HCT116 (cell line): ENCODE results near the gene NEK6. TPM values are rescaled to one million over a fixed set of nuclear protein-coding genes. Genes with fewer than 3 reads are reported as not detected.

Experiments used
- ATAC-seq: fragments of 200-7000 bp; cut with Tn5 transposase; 2 replicates; pipeline ENCODE4 v1.9.1; 2020; ENCODE audit warnings: mild to moderate bottlenecking, moderate library complexity
- BruUV-seq: library from RNA; stranded (reverse); fragments of 400-500 nt; replicated peaks from 2 replicates; lab custom pipeline; 2021; lab: Mats Ljungman, UMichigan
- CTCF ChIA-PET: fragments of 300-600 bp; sonication (Branson Sonifier 250); formaldehyde crosslinking; loops from one replicate; lab custom pipeline; 2021; ENCODE audit warnings: antibody characterized with exemption; lab: Charles Lee
- POLR2A ChIA-PET: fragments of 300-600, 350-600 bp; sonication (Branson Sonifier 250); formaldehyde crosslinking; loops from one replicate; lab custom pipeline; 2021; ENCODE audit warnings: antibody characterized with exemption; lab: Charles Lee
- RAD21 ChIA-PET, 2 experiments: fragments of 300-600 bp; sonication (Branson Sonifier 250); formaldehyde crosslinking; loops; one replicate each; lab custom pipeline; 2023; ENCODE audit warnings: low total read pairs in 2 of 2; ENCODE audit not compliant: uncharacterized antibody in 2 of 2, unreplicated experiment in 2 of 2, low non-redundant PET in 1 of 2; lab: Charles Lee
- DNase-seq: peaks from one replicate; pipeline ENCODE4 v3.0.0-alpha.2; 2010; ENCODE audit warnings: low read depth, low spot score
- H2AFZ ChIP-seq: fragments of 200-600 bp; shearing (Covaris generic), sonication (generic); 2 replicates; pipeline ENCODE4 v1.6.1; 2017; ENCODE audit warnings: low read depth, mixed run types, mixed read lengths, antibody characterized with exemption, low read length; ENCODE audit not compliant: poor library complexity, severe bottlenecking
- H3K27ac ChIP-seq: 2 replicates; pipeline ENCODE4 v1.5.1; 2012; ENCODE audit warnings: low read depth, low read length
- H3K27me3 ChIP-seq: fragments of 200-600 bp; sonication (generic); 2 replicates; pipeline ENCODE4 v1.6.1; 2016; ENCODE audit warnings: mixed run types, low read length, mixed read lengths; ENCODE audit not compliant: insufficient read depth
- H3K36me3 ChIP-seq, 2 experiments: fragments of 200-500 bp in 1 of 2; fragments of 200-600 bp in 1 of 2; sonication (Bioruptor generic) in 1 of 2; sonication (generic) in 1 of 2; 2 replicates each; pipeline versions ENCODE4 v1.5.1 to v1.6.1; 2014 to 2016; ENCODE audit warnings: low read length in 2 of 2, inconsistent platforms in 1 of 2, mixed read lengths in 1 of 2, mixed run types in 1 of 2; ENCODE audit not compliant: insufficient read depth in 2 of 2, control insufficient read depth in 1 of 2
- H3K4me1 ChIP-seq, 2 experiments: fragments of 200-600 bp in 1 of 2; sonication (generic) in 1 of 2; 2 replicates each; pipeline versions ENCODE4 v1.5.1 to v1.6.1; 2012 to 2017; ENCODE audit warnings: low read length in 2 of 2, inconsistent platforms in 1 of 2, mild to moderate bottlenecking in 1 of 2, mixed read lengths in 1 of 2, mixed run types in 1 of 2, moderate library complexity in 1 of 2; ENCODE audit not compliant: insufficient read depth in 2 of 2, control insufficient read depth in 1 of 2
- H3K4me2 ChIP-seq: fragments of 200-600 bp; sonication (generic); 2 replicates; pipeline ENCODE4 v1.6.1; 2017; ENCODE audit warnings: mixed run types, low read length, mixed read lengths
- H3K4me3 ChIP-seq, 2 experiments: fragments of 200-600 bp in 1 of 2; sonication (generic) in 1 of 2; replicated peaks in 1 of 2; 2 replicates each; pipeline ENCODE4 v1.5.1; 2011 to 2016; ENCODE audit warnings: low read length in 2 of 2, control low read depth in 1 of 2, low read depth in 1 of 2, mild to moderate bottlenecking in 1 of 2, mixed read lengths in 1 of 2, mixed run types in 1 of 2
- H3K79me2 ChIP-seq: fragments of 200-600 bp; sonication (generic); 2 replicates; pipeline ENCODE4 v1.6.1; 2017; ENCODE audit warnings: mild to moderate bottlenecking, mixed run types, low read length, moderate library complexity, mixed read lengths; ENCODE audit not compliant: insufficient read depth
- H3K9ac ChIP-seq: fragments of 200-600 bp; sonication (generic); 2 replicates; pipeline ENCODE4 v1.6.1; 2016; ENCODE audit warnings: low read length, mixed read lengths
- H3K9me2 ChIP-seq: fragments of 200-600 bp; sonication (generic), shearing (Covaris generic); 2 replicates; pipeline ENCODE4 v1.6.1; 2017; ENCODE audit warnings: mixed run types, mild to moderate bottlenecking, moderate library complexity; ENCODE audit not compliant: insufficient read depth
- H3K9me3 ChIP-seq, 2 experiments: fragments of 200-500 bp in 1 of 2; fragments of 200-600 bp in 1 of 2; sonication (Bioruptor generic) in 1 of 2; sonication (generic) in 1 of 2; 2 replicates each; pipeline ENCODE4 v1.6.1; 2014 to 2017; ENCODE audit warnings: low read length in 2 of 2, mixed read lengths in 2 of 2, inconsistent platforms in 1 of 2, low read depth in 1 of 2, mild to moderate bottlenecking in 1 of 2, mixed run types in 1 of 2, moderate library complexity in 1 of 2; ENCODE audit not compliant: control insufficient read depth in 1 of 2, insufficient read depth in 1 of 2
- H4K20me1 ChIP-seq: fragments of 200-600 bp; sonication (generic), shearing (Covaris generic); 2 replicates; pipeline ENCODE4 v1.6.1; 2017; ENCODE audit warnings: mixed run types, mild to moderate bottlenecking, moderate library complexity; ENCODE audit not compliant: insufficient read depth
- ATF3 ChIP-seq: IDR thresholded peaks from 2 replicates; pipeline ENCODE4 v1.6.1; 2012
- EGR1 ChIP-seq: IDR thresholded peaks from 2 replicates; pipeline ENCODE4 v1.6.1; 2012; ENCODE audit warnings: low read depth
- EZH2 ChIP-seq: fragments of 200-600 bp; sonication (generic); IDR thresholded peaks from 2 replicates; pipeline ENCODE4 v1.6.1; 2017; ENCODE audit warnings: antibody characterized with exemption, mixed run types
- EZH2phosphoT487 ChIP-seq: fragments of 200-600 bp; IDR thresholded peaks from 2 replicates; pipeline ENCODE4 v1.6.1; 2018; ENCODE audit warnings: antibody characterized with exemption, borderline replicate concordance
- FOSL1 ChIP-seq: IDR thresholded peaks from 2 replicates; pipeline ENCODE4 v1.6.1; 2012; ENCODE audit warnings: low read depth
- JUND ChIP-seq: IDR thresholded peaks from 2 replicates; pipeline ENCODE4 v1.6.1; 2012
- POLR2A ChIP-seq: IDR thresholded peaks from 2 replicates; pipeline ENCODE4 v1.7.0; 2011; ENCODE audit warnings: borderline replicate concordance; ENCODE audit not compliant: insufficient read depth, insufficient read length; ENCODE audit errors: extremely low read depth
- SRF ChIP-seq: IDR thresholded peaks from 2 replicates; pipeline ENCODE4 v1.6.1; 2012; ENCODE audit warnings: low read depth
- YY1 ChIP-seq: IDR thresholded peaks from 2 replicates; pipeline ENCODE4 v1.6.1; 2011; ENCODE audit warnings: low read length, low read depth, moderate library complexity, mild to moderate bottlenecking; ENCODE audit not compliant: insufficient replicate concordance; ENCODE audit errors: extremely low read depth
- ZNF274 ChIP-seq: fragments of 200-500 bp; sonication (Bioruptor generic); IDR thresholded peaks from 2 replicates; pipeline ENCODE4 v1.6.1; 2014; ENCODE audit warnings: mild to moderate bottlenecking, low read depth, low read length, inconsistent platforms
- intact Hi-C: fragments of 100-400 bp; cut with micrococcal nuclease; formaldehyde crosslinking; loops from 2 replicates; pipeline ENCODE4 v1.10.0; 2022
- total RNA-seq: library from RNA; stranded (reverse); gene quantifications from one replicate; pipeline ENCODE4 v1.2.1, GENCODE V29; 2021; ENCODE audit not compliant: unreplicated experiment
- TF ChIP-seq, protein P1 (sequence below): IDR thresholded peaks from 2 replicates; pipeline ENCODE4 v1.6.1; 2011; ENCODE audit warnings: mild to moderate bottlenecking, low read length, moderate library complexity; ENCODE audit not compliant: insufficient replicate concordance; ENCODE audit errors: extremely low read depth
- TF ChIP-seq, protein P2 (sequence below): IDR thresholded peaks from 2 replicates; pipeline ENCODE4 v1.6.1; 2012

The NEK6 gene
- total RNA-seq, 1 experiment from 2014 or later: 40.8 TPM

DNA sequence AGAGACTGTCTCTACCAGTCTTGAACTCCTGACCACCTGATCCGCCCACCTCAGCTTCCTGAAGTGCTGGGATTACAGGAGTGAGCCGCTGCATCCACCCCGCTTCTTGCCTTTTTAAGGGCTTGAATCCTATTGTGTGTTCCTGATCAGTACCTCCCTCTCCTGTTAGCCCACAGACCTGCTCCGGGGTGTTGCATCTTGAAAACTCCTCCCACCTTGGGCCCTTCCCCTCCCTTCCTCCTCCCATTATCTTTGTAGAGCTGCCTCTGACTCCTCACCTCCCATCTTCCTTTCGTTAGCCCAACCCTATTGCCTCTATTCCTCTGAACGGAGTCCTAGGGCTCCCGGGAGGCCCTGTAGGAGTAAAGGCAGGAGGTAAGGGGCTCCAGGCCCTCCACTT is 48.5 kb upstream of the NEK6 start:
- no peak for DNase-seq
- no peak overlapping the region for H3K4me2 ChIP-seq
- TF ChIP-seq POLR2A: no peak
- TF ChIP-seq JUND: no peak
- TF ChIP-seq FOSL1: no peak
- no peak for TF ChIP-seq EZH2phosphoT487
- no peak for TF ChIP-seq ATF3
- TF ChIP-seq, protein P1, sequence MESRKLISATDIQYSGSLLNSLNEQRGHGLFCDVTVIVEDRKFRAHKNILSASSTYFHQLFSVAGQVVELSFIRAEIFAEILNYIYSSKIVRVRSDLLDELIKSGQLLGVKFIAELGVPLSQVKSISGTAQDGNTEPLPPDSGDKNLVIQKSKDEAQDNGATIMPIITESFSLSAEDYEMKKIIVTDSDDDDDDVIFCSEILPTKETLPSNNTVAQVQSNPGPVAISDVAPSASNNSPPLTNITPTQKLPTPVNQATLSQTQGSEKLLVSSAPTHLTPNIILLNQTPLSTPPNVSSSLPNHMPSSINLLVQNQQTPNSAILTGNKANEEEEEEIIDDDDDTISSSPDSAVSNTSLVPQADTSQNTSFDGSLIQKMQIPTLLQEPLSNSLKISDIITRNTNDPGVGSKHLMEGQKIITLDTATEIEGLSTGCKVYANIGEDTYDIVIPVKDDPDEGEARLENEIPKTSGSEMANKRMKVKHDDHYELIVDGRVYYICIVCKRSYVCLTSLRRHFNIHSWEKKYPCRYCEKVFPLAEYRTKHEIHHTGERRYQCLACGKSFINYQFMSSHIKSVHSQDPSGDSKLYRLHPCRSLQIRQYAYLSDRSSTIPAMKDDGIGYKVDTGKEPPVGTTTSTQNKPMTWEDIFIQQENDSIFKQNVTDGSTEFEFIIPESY: no peak
- no peak for TF ChIP-seq SRF
- no peak for TF ChIP-seq YY1
- TF ChIP-seq EGR1: no peak
- TF ChIP-seq ZNF274: no peak
- TF ChIP-seq, protein P2, sequence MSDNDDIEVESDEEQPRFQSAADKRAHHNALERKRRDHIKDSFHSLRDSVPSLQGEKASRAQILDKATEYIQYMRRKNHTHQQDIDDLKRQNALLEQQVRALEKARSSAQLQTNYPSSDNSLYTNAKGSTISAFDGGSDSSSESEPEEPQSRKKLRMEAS: no peak
- no peak for TF ChIP-seq EZH2
- no peaks in the 10 kb centered on the region for H3K4me1 ChIP-seq
- no peaks in the 10 kb centered on the region for H4K20me1 ChIP-seq
- ChIA-PET POLR2A (no interaction called here), CTCF (no interaction called here), RAD21 (no interaction called here)
- H3K9ac ChIP-seq: no peak overlapping the region
- H3K27ac ChIP-seq: no peak overlapping the region
- no peaks in the 10 kb centered on the region for H3K27me3 ChIP-seq
- BruUV-seq: no TSS peak
- H3K4me3 ChIP-seq: no peak overlapping the region
- no peaks in the 10 kb centered on the region for H3K79me2 ChIP-seq
- no peaks in the 10 kb centered on the region for H3K36me3 ChIP-seq
- H3K9me2 ChIP-seq: no peaks in the 10 kb centered on the region
- no peaks in the 10 kb centered on the region for H3K9me3 ChIP-seq
- intact Hi-C loops: no loop called here
- peak; percentile 83 for ATAC-seq
- no peak overlapping the region for H2AFZ ChIP-seq
